IPS-NIHi7 (cell line): ENCODE measurements around the gene RDH13.
A peak's percentile ranks its signal among the peaks of the same experiment; 100 is the strongest.

ENCODE experiments used
- DNase-seq: peaks from one replicate; pipeline ENCODE4 v3.0.0; 2012; ENCODE audit warnings: mixed read lengths; ENCODE audit errors: extremely low spot score

Gene RDH13

DNA sequence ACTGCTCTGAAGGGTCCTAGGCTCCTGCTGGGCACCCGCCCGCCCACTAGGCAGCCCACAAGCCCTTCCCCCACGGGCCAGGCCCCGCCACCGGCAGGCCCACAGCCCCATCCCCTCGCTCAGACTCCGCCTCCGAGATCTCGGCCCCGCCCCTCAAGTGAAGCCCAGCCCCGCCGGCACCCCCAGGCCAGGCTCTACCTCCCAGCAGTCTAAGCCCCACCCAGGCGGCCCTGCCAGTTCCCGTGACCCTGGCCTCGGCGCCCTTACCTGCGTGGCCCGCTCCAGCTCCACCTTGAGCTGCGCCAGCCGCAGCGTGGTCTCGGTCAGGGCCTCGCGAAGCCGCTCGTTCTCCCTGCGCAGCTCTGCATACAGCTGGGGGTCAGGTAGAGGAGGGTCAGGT is 29.0 kb upstream of the RDH13 start:
- peak; percentile 88 for DNase-seq

- no peak for DNase-seq
These were observed 28.4 kb upstream of the RDH13 start for GRCh38 chr19:55091126-55091910.

GRCh38 chr19:55090564-55090963 is 27.6 kb upstream of the RDH13 start:
- no peak for DNase-seq

DNA sequence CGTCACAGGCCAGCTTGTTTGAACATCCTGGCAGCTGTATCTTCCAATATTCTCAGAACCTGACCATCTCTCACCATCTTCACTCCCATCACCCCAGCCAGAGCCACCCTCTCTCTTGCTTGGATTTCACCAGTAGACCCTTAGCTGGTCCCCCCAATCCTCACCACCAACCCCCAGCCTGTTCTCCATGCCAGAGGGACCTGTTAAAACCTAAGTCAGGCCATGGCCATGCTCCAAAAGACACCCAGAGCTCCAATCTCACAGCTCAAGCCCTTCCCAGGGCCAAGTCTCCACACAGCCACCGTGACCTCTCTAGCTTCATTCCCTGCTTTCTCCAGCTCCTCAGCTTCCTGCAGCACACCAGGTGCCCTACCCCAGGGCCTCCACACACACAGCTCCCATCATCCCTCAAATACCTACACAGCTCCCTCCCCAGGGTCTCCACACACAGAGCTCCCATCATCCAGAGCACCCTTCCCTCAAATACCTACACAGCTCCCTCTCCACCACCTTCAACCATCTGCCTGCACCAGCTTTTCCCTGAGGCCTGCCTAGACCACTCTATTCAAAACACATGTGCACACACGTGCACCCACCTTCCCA is 26.5 kb upstream of the RDH13 start:
- DNase-seq: no peak

GRCh38 chr19:55088543-55089341 is 25.8 kb upstream of the RDH13 start:
- peak; percentile 57 for DNase-seq

DNA sequence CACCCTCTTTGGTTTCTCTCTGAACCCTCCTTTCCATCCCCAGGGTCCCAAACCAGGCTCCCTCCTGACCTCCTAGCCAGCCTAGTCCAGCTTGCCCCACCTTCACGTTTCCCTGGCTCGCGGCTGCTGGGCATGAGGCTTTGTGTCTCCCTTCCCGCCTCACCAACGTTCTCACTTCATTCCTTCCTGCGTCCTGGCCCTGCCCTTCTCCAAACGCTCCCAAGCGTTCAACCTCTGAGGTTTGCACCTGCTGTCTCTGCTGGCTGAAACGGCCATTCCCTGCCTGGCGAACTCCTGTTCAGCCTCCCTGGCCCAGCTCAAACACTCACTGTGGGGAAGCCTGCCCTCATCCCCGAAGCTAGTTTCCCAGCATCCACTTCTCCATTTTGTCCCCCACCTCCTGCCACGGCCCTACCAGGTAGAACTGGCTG is 25.1 kb upstream of the RDH13 start:
- no peak for DNase-seq

- DNase-seq: peak; percentile 16
These were observed 24.6 kb upstream of the RDH13 start for GRCh38 chr19:55087542-55087901.

DNA sequence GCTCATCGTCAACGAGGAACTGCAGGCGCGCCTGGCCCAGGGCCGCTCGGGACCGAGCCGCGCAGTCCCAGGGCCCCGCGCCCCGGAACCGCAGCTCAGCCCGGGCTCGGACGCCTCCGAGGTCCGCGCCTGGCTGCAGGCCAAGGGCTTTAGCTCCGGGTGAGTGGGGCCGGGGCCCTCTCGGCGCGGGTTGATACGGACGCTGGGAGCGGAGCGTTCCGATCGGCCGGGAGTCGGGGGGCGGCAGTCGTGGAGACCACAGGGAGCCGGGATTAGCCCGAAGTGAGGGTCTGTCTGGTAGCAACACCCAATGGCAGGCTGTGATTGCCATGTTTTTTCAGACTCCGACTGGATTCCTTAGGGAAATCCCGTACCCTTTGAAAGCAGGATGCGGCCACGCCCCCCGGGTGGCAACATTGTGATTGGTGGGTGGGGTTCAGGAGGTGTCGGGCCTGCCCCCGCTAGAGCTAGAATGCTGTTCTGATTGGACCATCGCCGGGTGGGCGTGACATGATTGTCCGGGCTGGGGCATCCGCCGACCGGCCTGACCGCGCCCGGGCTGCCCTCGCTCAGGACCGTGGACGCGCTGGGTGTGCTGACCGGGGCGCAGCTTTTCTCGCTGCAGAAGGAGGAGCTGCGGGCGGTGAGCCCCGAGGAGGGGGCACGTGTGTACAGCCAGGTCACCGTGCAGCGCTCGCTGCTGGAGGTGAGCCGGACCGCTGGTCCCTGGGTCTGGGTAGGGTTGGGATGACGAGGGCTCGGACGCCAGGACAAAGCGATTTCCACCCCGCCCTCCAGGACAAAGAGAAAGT is 24.0 kb upstream of the RDH13 start:
- DNase-seq: peak; percentile 97

- DNase-seq: no peak
These were observed 23.2 kb upstream of the RDH13 start for GRCh38 chr19:55085923-55086715.

- DNase-seq: no peak
These were observed 21.5 kb upstream of the RDH13 start for GRCh38 chr19:55084416-55084815.

DNA sequence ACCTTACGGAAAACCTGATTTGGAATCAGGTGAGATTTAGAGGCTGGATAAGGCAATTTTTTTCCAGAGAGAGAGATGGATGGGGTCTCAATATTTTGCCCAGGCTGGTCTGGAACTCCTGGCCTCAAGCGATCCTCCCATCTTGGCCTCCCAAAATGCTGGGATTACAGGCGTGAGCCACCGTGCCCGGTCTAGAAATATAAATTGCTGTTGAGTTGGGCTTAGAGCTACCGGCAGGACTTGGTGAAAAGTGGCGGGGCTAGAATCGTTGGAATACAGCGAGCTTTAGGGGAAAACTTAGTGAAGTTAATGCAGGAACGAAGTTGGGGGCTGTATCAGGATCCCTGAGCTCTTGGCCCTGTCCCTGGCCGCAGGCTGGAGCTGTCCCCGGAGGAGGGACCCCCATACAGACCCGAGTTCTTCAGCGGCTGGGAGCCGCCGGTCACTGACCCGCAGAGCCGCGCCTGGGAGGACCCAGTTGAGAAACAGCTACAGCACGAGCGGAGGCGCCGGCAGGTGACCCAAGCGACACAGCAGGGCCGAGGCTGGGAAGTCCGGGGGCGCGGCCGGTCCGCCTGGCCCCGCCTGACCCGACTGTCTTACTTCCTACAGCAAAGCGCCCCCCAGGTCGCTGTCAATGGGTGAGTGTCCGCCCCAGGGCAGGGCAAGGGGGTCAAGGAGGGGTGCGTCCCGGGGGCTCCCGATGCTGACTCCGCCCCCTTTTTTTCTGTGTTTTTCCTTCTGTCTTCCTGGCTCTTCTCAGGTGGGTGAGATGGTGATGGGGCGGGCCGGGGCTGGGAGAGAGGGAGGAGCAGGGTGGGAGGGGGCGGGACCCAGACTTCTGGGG is 20.3 kb upstream of the RDH13 start:
- no peak for DNase-seq

DNA sequence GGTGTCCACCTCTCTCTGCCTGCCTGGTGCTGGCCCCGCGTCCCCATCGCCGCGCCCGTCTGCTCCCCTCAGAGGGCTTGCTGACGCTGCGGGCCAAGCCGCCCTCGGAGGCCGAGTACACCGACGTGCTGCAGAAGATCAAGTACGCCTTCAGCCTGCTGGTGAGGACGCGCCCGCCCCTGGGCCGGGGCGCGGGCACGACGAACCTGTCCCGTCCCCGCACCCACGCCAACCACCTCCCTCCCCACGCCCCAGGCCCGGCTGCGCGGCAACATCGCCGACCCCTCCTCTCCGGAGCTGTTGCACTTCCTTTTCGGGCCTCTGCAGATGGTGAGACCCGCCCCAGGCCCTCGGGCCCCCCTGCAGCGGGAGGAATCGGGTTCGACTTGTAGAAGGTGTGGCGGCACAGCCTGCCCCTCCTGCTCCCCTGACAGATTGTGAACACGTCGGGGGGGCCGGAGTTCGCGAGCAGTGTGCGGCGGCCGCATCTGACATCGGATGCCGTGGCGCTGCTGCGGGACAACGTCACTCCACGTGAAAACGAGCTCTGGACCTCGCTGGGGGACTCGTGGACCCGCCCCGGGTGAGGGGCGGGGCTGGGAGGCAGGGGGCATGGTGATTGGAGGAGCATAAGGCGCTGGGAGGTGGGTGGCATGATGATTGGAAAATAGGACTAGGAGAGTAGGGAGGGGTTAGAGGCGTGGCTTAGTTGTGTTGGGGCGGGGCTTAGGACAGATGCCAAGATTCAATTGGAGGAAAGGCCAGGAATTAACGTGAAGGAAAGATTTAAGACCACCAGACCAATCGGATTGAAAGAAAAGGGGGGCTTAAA is 19.3 kb upstream of the RDH13 start:
- peak; percentile 71 for DNase-seq

DNA sequence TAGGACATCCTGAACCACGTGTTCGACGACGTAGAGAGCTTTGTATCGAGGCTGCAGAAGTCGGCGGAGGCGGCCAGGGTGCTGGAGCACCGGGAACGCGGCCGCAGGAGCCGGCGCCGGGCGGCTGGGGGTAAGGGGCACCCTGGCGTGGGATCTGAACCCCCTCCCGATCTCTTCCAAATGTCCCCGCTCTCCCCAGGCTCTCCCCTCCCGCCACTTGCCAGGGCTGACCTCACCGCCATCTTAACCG is 18.7 kb upstream of the RDH13 start:
- DNase-seq: no peak

DNA sequence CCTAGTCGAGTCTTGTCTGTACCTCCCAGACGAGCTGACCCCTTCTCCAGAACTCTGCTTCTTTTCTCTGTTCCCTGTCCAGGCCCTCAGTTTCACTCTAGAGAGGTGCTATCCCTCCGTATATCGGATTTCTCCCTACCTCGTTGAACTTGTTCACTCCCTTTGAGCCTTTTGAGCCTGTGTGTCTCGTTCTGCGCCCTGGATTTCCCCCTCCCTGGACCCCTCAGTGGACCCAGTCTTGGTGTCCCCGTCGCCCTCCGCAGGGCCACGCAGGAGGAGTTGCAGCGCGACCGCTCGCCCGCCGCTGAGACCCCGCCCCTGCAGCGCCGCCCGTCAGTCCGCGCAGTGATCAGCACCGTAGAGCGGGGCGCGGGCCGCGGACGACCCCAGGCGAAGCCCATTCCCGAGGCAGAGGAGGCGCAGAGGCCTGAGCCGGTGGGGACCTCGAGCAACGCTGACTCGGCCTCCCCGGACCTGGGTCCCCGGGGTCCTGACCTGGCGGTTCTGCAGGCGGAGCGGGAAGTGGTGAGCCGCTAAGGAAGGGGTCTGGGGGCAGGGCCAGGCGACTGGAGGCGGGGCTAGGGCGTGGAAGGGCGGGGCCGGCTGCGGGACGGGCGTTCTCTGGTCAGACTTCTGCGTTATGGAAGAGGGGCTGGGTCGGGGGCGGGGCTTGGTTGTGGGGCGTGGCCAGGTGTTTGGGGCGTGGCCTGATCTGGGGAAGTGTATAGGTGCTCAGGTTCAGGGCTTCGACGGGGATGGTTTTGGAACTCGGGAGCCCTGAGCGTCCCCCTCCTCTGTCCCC is 18.2 kb upstream of the RDH13 start:
- DNase-seq: peak; percentile 87

GRCh38 chr19:55080121-55080967 is 17.4 kb upstream of the RDH13 start:
- peak; percentile 85 for DNase-seq

GRCh38 chr19:55079400-55080038 is 16.6 kb upstream of the RDH13 start:
- no peak for DNase-seq

DNA sequence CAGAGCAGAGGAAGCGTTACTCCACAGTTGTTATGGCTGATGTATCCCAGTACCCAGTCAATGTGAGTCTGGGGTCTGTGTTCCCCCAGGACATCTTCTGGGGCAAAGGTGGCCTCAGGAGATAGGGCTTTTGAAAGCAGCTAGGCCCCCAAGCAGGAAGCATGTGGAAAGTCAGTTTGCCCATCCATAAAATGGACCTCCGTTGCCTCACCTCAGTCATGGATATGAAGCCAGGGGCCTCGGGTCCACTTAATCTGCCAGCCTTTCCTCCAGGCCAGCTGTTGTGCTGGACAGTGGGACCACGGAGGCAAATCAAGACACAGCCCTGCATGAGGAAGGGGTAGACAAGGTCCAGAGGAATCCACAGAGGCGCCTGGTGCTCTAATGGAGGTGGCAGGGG is 16.0 kb upstream of the RDH13 start:
- DNase-seq: no peak
